Transverse colon (tissue), 3 donors: ENCODE measurements around the gene KRTAP4-4.

Experiments
- EP300 ChIP-seq: sonication (generic); formaldehyde crosslinking; IDR thresholded peaks from one replicate; pipeline ENCODE4 v1.6.1; 2017; ENCODE audit warnings: antibody characterized with exemption, low read depth
- POLR2AphosphoS5 ChIP-seq, 3 donors: sonication (generic); formaldehyde crosslinking; IDR thresholded peaks; one replicate each; pipeline ENCODE4 v1.6.1; 2016; ENCODE audit warnings: antibody characterized with exemption in 3 of 3

DNA sequence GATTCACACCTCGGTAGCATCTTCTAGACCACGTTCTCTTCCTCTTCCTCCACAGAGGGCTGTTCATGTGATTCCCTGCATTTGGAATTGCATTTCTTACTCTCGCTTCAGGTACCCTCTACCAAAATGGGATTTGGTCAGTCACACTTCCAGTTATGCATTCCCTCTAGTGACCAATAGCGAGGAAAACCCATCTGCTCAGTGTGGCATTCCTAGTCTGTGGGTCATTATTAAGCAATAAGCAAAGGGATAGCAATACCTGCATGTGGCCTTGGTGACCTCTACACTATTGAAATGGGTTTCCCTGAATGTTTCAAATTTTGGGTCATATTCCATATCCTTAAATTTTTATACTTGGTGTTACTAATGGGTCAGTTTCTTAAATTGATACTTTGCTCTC lies 10.5 kb downstream of the KRTAP4-4 start:
- TF ChIP-seq POLR2AphosphoS5 (IDR thresholded peaks at IDR 0.05) (no peak), EP300 (no peak)
